ENCODE measurements around the gene MSRB1.

DNA sequence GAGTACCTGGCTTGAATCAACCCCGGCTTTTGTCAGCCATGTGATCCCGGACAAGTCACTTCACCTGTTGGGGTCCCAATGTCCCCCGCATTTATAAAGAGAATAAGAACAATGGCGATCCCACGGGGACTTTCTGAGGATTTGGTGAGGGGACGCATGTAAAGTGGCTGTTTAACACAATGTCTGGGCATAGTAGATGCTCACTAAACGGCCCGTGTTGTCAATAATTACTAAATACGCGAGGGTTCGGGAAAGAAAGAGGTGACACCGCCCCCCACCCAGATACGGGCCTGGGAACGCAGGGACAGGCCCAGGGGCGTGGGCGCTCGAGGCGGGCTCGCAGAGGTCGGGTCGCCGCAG is 48.6 kb upstream of the MSRB1 start:
- TF ChIP-seq, protein P1, sequence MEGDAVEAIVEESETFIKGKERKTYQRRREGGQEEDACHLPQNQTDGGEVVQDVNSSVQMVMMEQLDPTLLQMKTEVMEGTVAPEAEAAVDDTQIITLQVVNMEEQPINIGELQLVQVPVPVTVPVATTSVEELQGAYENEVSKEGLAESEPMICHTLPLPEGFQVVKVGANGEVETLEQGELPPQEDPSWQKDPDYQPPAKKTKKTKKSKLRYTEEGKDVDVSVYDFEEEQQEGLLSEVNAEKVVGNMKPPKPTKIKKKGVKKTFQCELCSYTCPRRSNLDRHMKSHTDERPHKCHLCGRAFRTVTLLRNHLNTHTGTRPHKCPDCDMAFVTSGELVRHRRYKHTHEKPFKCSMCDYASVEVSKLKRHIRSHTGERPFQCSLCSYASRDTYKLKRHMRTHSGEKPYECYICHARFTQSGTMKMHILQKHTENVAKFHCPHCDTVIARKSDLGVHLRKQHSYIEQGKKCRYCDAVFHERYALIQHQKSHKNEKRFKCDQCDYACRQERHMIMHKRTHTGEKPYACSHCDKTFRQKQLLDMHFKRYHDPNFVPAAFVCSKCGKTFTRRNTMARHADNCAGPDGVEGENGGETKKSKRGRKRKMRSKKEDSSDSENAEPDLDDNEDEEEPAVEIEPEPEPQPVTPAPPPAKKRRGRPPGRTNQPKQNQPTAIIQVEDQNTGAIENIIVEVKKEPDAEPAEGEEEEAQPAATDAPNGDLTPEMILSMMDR (IDR thresholded peaks at IDR 0.05; ENCODE audit: low read depth, low read length, poor library complexity, severe bottlenecking) = no peak
- no peak for TF ChIP-seq EZH2phosphoT487 (IDR thresholded peaks at IDR 0.05; ENCODE audit: borderline replicate concordance, low read length)

All from DOHH2 (cell line).